ENCODE data around the gene EGLN3. TPM values are rescaled to one million over a fixed set of nuclear protein-coding genes. Genes with fewer than 3 reads are reported as not detected.

Gene EGLN3
- total RNA-seq, 1 experiment from 2014 or later, result 3.6 TPM

- CTCF ChIA-PET, result no interaction called here
- Histone ChIP-seq H3K4me3 (ENCODE audit: low read depth in 2 of 2, low read length in 2 of 2) (no peak overlapping the region), H3K27me3 (ENCODE audit: control insufficient read depth, insufficient read depth, low read length) (no peaks in the 10 kb centered on the region), H3K4me1 (ENCODE audit: control insufficient read depth, insufficient read depth, low read length) (no peaks in the 10 kb centered on the region), H3K27ac (ENCODE audit: low read length) (no peak overlapping the region), H3K9me3 (ENCODE audit: control insufficient read depth, insufficient read depth, low read depth, low read length) (no peaks in the 10 kb centered on the region), H3K36me3 (ENCODE audit: control insufficient read depth, insufficient read depth, low read length) (no peaks in the 10 kb centered on the region)
- DNase-seq (ENCODE audit: low read depth, low spot score) (no peak), ATAC-seq (no peak)
- no TSS peak for BruUV-seq (replicated peaks)
- in situ Hi-C loops (cut with HindIII; ENCODE audit: low pct_unique_long_range_greater_than_20kb, low sequenced_read_pairs) (no loop called here), intact Hi-C loops (cut with micrococcal nuclease; ENCODE audit: unreplicated experiment) (no loop called here)
- POLR2A ChIA-PET, result no interaction called here
- TF ChIP-seq, protein P1, sequence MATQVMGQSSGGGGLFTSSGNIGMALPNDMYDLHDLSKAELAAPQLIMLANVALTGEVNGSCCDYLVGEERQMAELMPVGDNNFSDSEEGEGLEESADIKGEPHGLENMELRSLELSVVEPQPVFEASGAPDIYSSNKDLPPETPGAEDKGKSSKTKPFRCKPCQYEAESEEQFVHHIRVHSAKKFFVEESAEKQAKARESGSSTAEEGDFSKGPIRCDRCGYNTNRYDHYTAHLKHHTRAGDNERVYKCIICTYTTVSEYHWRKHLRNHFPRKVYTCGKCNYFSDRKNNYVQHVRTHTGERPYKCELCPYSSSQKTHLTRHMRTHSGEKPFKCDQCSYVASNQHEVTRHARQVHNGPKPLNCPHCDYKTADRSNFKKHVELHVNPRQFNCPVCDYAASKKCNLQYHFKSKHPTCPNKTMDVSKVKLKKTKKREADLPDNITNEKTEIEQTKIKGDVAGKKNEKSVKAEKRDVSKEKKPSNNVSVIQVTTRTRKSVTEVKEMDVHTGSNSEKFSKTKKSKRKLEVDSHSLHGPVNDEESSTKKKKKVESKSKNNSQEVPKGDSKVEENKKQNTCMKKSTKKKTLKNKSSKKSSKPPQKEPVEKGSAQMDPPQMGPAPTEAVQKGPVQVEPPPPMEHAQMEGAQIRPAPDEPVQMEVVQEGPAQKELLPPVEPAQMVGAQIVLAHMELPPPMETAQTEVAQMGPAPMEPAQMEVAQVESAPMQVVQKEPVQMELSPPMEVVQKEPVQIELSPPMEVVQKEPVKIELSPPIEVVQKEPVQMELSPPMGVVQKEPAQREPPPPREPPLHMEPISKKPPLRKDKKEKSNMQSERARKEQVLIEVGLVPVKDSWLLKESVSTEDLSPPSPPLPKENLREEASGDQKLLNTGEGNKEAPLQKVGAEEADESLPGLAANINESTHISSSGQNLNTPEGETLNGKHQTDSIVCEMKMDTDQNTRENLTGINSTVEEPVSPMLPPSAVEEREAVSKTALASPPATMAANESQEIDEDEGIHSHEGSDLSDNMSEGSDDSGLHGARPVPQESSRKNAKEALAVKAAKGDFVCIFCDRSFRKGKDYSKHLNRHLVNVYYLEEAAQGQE (IDR thresholded peaks at IDR 0.05; ENCODE audit: insufficient read depth in 1 of 2, low read depth in 2 of 2, low read length in 1 of 2), result no peak
- no peak for TF ChIP-seq POLR2AphosphoS5 (IDR thresholded peaks at IDR 0.05; ENCODE audit: low read depth, low read length)
Observed at GRCh38 chr14:33916663-33917565, 34.0 kb downstream of the EGLN3 start.

DNA sequence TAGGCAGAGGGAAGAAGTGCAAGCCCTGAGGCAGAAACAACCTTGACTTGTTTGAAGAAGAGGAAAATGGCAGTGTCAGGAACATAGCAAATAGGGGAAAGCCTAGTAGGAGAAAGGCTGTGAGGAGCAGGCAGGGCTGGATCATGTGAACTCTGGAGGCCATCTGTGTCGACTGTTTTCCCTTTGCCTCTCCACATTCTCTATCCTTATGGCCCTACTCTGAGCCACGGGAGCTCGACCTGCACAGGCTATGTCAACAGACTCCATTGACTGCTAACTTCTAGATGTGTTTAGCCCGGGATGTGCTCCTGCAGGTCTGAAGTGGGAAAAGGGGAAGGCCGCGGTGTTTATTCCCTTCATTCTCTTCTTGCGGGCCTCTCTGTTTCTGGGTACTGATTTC, 35.2 kb downstream of the EGLN3 start:
- ATAC-seq, result no peak
- Histone ChIP-seq H3K36me3 (ENCODE audit: control insufficient read depth, insufficient read depth, low read length) (no peaks in the 10 kb centered on the region), H3K27me3 (ENCODE audit: control insufficient read depth, insufficient read depth, low read length) (no peaks in the 10 kb centered on the region), H3K9me3 (ENCODE audit: control insufficient read depth, insufficient read depth, low read depth, low read length) (no peaks in the 10 kb centered on the region), H3K27ac (ENCODE audit: low read length) (no peak overlapping the region), H3K4me3 (ENCODE audit: low read depth in 2 of 2, low read length in 2 of 2) (no peak overlapping the region), H3K4me1 (ENCODE audit: control insufficient read depth, insufficient read depth, low read length) (no peaks in the 10 kb centered on the region)
- intact Hi-C loops (cut with micrococcal nuclease; ENCODE audit: unreplicated experiment) (no loop called here), in situ Hi-C loops (cut with HindIII; ENCODE audit: low pct_unique_long_range_greater_than_20kb, low sequenced_read_pairs) (no loop called here)
- TF ChIP-seq TCF7L2 (IDR thresholded peaks at IDR 0.05; ENCODE audit: low read depth, low read length) (no peak), POLR2AphosphoS5 (IDR thresholded peaks at IDR 0.05; ENCODE audit: low read depth, low read length) (no peak), SIN3A (IDR thresholded peaks at IDR 0.05; ENCODE audit: borderline replicate concordance, insufficient read depth, low read depth, low read length) (no peak), CTCF (IDR thresholded peaks at IDR 0.05) (no peak)
- TF ChIP-seq, protein P1 (IDR thresholded peaks at IDR 0.05; ENCODE audit: insufficient read depth in 1 of 2, low read depth in 2 of 2, low read length in 1 of 2), result no peak
- POLR2A ChIA-PET, result no interaction called here
- CTCF ChIA-PET, result interaction anchor here (0.6 kb wide), 1 partner anchor 178 kb away, joined by 3 read pairs; no protein-coding TSS in a partner anchor
- no peak for DNase-seq (ENCODE audit: low read depth, low spot score)
- BruUV-seq (replicated peaks), result no TSS peak
